ENCODE data around the gene MT1F.
A peak's percentile ranks its signal among the peaks of the same experiment; 100 is the strongest.
"Not testable (repeated sequence)": the region's sequence is repeated elsewhere in the genome, so short reads cannot be mapped to it uniquely, and the experiment has no call there.

Gene MT1F

DNA sequence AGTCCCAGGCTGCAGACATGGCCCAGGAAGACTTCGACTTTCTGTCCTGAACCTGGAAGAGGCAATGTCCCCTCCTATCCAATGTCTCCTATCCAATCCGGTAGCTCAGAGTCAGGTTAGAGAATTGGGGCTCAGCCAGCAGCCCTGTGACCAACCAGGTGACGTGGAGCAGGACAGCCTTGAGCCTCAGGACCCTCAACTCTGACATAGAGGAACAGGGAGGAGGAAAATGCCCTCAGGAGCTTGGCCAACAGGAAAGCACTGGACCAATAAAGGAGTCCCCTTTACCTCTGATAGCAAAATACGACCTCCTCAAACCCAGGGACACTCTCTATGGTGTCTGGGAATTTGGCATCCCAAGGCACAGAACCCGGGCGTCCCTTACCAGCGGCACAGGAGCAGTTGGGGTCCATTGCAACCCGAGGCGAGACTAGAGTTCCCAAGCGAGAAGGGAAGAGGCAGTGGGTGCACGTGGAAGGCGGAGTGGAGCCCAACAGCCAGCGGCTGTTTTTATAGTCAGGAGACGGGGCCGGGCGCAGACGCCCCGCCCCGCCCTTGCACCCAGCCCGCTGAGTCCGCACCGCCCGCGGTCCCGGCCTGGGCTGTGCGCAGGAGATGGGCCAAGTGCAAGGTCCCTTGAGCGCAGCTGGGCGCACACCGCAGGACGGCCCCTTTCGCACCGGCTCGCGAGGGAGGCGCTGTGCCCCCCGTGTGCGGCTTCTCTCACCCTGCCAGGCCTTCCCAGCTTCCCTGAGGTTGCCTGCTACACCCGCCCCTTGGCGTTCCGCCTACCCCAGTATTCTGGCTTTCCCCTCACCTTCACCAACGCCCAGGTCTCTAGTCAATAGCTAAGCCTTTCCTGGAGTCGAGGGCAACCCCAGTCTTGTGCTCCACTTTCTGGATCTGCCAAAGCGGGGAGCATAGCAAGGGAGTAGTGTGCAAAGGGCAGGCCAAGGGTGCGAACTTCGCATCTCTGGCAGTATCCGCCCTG, 10.1 kb downstream of the MT1F start, which contains the start of gene MT1G:
TSS of gene MT1G (minus strand) at position 485 of the 991 bp plus-strand sequence. CDS start at position 413, 72 bp downstream.
- Mint-ChIP-seq H3K9me3 (no peaks in the 10 kb centered on the region), H3K4me3 (peak within 1 kb of the TSS; percentile 14 to 62), H3K4me1 (peaks cover 10 to 24% of the 10 kb centered on the region in 2 donors), H3K27me3 (peaks cover 84 to 85% of the 10 kb centered on the region in 2 donors), H3K36me3 (no peaks in the 10 kb centered on the region), H3K27ac (no peak within 1 kb of the TSS)
- DNase-seq (no peak), ATAC-seq (replicated peaks) (peak; percentile 53 to 56)

DNA sequence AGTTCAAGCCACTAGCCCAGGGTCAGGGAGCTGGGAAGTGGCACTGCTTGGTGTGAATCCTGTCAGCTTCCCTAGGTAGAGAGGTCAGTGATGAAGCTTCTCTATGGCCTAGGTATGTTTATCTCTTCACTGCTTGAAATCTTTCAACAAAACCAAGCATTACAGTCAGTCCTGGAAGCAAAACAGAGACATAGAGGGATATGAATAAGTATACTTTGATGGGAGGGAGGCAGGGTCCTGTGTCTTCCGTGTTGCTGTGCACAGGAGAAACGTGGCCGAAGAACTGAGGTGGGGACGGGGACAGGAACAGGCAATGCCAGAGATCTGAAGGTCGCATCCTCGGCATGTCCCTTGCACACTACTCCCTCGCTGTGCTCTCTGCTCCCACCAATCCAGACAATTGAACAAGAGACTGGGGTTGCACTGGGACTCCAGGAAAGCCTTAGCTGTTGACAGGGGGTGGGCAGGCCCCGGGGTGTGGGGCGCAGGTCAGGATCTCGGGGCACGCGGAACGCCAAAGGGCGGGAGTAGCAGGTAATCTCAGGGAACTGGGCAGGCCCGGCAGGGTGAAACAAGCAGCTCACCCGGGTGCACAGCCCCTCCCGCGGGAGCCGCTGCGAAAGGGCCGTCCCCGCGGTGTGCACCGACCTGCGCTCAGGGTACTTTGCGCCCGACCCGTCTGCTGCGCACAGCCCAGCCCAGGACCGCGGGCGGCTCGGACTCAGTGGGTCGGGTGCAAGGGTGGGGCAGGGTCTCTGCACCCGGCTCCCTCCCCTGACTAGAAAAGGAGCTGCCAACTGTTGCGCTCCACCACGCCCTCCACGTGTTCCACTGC, 11.5 kb downstream of the MT1F start, which contains the start of gene MT1H:
TSS of gene MT1H (plus strand) at position 810 of the 835 bp plus-strand sequence. CDS start 71 bp downstream, outside the sequence.
- H3K9me3 Mint-ChIP-seq: no peaks in the 10 kb centered on the region
- no peaks in the 10 kb centered on the region for H3K36me3 Mint-ChIP-seq
- H3K27ac Mint-ChIP-seq: no peak within 1 kb of the TSS
- ATAC-seq (replicated peaks) (peak in 1 of 2 donors; percentile 45), DNase-seq (no peak)
- peaks cover 7 to 18% of the 10 kb centered on the region in 2 donors for H3K4me1 Mint-ChIP-seq
- peaks cover 84 to 90% of the 10 kb centered on the region in 2 donors for H3K27me3 Mint-ChIP-seq
- H3K4me3 Mint-ChIP-seq: peak within 1 kb of the TSS in 1 of 2 donors; percentile 55

DNA sequence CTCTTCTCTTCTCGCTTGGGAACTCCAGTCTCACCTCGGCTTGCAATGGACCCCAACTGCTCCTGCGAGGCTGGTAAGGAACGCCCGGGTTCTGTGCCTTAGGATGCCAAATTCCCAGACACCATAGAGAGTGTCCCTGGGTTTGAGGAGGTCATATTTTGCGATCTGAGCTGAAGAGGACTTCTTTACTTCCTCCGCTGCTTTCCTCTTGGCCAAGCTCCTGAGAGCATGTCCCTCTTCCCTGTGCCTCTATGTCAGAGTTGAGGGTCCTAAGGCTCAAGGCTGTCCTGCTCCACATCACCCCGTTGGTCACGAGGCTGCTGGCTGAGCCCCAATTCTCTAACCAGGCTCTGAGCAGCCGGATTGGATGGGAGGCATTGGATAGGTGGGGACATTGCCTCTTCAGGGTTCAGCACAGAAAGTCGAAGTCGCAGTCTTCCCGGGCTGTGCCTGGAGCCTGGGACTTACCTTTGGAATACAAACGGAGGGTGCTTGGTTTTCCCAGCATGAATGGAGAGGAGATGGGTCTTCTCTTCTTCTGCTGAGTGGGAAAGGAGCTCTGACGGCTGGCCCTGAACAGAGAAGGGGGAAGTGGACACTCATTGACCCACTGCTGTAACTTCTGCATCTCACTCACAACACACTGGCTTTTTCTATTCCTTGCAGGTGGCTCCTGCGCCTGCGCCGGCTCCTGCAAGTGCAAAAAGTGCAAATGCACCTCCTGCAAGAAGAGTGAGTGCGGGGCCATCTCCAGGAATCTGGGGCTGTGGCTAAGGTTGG, 12.3 kb downstream of the MT1F start:
- H3K4me3 Mint-ChIP-seq: peak overlapping the region in 1 of 2 donors; percentile 55
- no peak overlapping the region for H3K27ac Mint-ChIP-seq
- peaks cover 8 to 18% of the 10 kb centered on the region in 2 donors for H3K4me1 Mint-ChIP-seq
- peaks cover 82 to 90% of the 10 kb centered on the region in 2 donors for H3K27me3 Mint-ChIP-seq
- no peaks in the 10 kb centered on the region for H3K9me3 Mint-ChIP-seq
- ATAC-seq (replicated peaks): no peak
- no peaks in the 10 kb centered on the region for H3K36me3 Mint-ChIP-seq
- DNase-seq: no peak

DNA sequence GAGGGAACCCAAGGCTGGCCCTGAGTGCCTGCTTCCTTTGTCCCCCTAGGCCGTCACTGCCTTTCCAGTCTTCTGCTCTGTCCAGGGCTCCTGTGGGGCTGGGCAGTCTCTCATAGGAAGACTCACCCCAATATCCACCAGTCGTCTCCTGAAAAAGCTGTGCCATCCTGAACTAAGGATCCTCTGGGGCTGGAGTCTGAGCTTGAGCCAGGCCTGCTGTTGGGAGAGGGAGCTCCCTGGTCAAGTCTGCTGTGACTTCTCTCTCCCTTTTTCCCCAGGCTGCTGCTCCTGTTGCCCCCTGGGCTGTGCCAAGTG, 12.8 kb downstream of the MT1F start:
- Mint-ChIP-seq H3K9me3 (no peaks in the 10 kb centered on the region), H3K36me3 (no peaks in the 10 kb centered on the region), H3K4me3 (no peak overlapping the region)

DNA sequence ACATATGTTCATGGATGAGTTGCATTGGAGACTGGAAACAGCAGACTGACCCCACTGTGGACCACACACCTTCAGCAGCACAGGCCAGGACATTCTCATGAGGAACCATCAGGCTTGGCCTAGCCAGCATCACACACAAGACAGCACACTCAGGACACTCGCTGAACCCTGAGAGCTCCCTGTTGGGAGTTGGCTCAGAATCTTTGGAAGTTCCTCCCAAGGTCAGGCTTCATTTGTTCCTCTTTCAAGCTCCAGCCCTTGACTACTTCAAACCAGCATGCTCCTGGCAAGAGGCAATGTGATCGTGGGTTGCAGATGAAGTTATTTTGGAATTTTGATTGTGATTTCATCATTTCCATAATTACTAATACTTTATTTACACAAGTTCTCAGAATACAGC, 13.9 kb downstream of the MT1F start:
- not testable (repeated sequence) for ATAC-seq (replicated peaks); H3K36me3 Mint-ChIP-seq; DNase-seq; H3K4me3 Mint-ChIP-seq; H3K9me3 Mint-ChIP-seq; H3K27ac Mint-ChIP-seq
- Mint-ChIP-seq H3K27me3 (peaks cover 86 to 94% of the 10 kb centered on the region in 2 donors), H3K4me1 (peaks cover 13 to 33% of the 10 kb centered on the region in 2 donors)

More for the DNA sequence above, 12.8 kb downstream of the MT1F start:
- Mint-ChIP-seq H3K27me3 (peaks cover 82 to 90% of the 10 kb centered on the region in 2 donors), H3K4me1 (peaks cover 11 to 23% of the 10 kb centered on the region in 2 donors), H3K27ac (no peak overlapping the region)
- ATAC-seq (replicated peaks) (no peak), DNase-seq (no peak)

DNA sequence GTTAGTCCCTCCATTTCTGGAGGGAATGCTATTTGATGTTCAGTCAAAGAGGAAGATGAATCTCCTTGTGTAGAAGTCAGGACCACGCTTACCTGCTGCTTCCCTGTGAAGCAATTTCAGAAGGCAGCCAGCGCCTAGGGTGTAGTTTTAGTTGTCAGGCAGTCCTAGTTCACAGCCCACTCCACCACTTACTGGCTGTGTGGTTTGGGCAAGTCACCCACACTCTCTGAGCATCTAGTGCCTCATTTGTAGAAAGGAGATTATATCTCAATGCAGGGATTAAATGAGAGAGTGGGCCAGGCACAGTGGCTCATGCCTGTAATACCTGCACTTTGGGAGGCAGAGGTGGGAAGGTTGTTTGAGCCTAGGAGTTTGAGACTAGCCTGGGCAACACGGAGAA, 14.4 kb downstream of the MT1F start:
- not testable (repeated sequence) for H3K9me3 Mint-ChIP-seq; DNase-seq; H3K27ac Mint-ChIP-seq; H3K4me3 Mint-ChIP-seq; H3K36me3 Mint-ChIP-seq; ATAC-seq (replicated peaks)
- Mint-ChIP-seq H3K27me3 (peaks cover 85 to 97% of the 10 kb centered on the region in 2 donors), H3K4me1 (peaks cover 13 to 33% of the 10 kb centered on the region in 2 donors)

GRCh38 chr16:56672761-56673536, 15.2 kb downstream of the MT1F start:
- no peak for DNase-seq

GRCh38 chr16:56673921-56674320, 16.2 kb downstream of the MT1F start:
- Mint-ChIP-seq H3K36me3 (no peaks in the 10 kb centered on the region), H3K4me1 (peaks cover 10 to 26% of the 10 kb centered on the region in 2 donors), H3K27me3 (peaks cover 76 to 88% of the 10 kb centered on the region in 2 donors), H3K27ac (no peak overlapping the region), H3K4me3 (no peak overlapping the region), H3K9me3 (no peaks in the 10 kb centered on the region)
- peak; percentile 59 to 66 for ATAC-seq (replicated peaks)
- DNase-seq: no peak

More at GRCh38 chr16:56672761-56673536, 15.2 kb downstream of the MT1F start:
- Mint-ChIP-seq H3K9me3 (no peaks in the 10 kb centered on the region), H3K27me3 (peaks cover 81 to 98% of the 10 kb centered on the region in 2 donors), H3K27ac (no peak overlapping the region), H3K4me3 (no peak overlapping the region), H3K36me3 (no peaks in the 10 kb centered on the region), H3K4me1 (peaks cover 13 to 33% of the 10 kb centered on the region in 2 donors)
- no peak for ATAC-seq (replicated peaks)

- H3K27ac Mint-ChIP-seq: peak overlapping the region; percentile 21
- DNase-seq; ATAC-seq (replicated peaks); H3K36me3 Mint-ChIP-seq; H3K9me3 Mint-ChIP-seq; H3K4me3 Mint-ChIP-seq: not testable (repeated sequence)
- H3K4me1 Mint-ChIP-seq: peaks cover 10 to 20% of the 10 kb centered on the region in 2 donors
- peaks cover 69 to 81% of the 10 kb centered on the region in 2 donors for H3K27me3 Mint-ChIP-seq
Measured at GRCh38 chr16:56674570-56674969, 16.8 kb downstream of the MT1F start.

DNA sequence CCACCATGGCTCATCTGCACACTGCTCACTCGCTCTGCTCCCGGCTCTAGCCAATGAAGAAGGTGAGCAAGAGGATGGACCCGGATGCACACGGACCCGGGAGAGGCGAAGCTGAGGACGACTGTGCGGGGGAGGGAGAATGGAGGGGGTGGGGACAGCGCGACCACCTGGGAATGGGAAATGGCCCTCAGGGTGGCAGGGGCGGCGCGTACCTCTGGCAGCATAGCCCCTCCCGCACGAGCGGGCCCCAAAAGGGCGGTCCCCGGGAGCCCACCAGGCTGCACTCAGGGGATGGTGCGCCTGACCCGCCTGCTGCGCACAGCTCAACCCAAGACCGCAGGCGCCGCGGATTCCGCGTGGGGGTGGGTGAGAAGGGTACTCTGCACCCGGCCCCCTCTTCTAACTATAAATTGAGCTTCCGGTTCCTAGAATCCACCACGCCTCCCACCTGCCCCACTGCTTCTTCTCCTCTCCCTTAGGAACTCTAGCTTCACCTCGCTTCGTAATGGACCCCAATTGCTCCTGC, 18.0 kb downstream of the MT1F start:
- Mint-ChIP-seq H3K27me3 (peaks cover 57 to 70% of the 10 kb centered on the region in 2 donors), H3K9me3 (no peaks in the 10 kb centered on the region), H3K4me3 (peak overlapping the region; percentile 56 to 71), H3K4me1 (peaks cover 7 to 15% of the 10 kb centered on the region in 2 donors), H3K36me3 (no peaks in the 10 kb centered on the region), H3K27ac (no peak overlapping the region)
- peak; percentile 32 to 50 for ATAC-seq (replicated peaks)
- no peak for DNase-seq

- DNase-seq: no peak
- Mint-ChIP-seq H3K4me1 (peaks cover 13 to 18% of the 10 kb centered on the region in 2 donors), H3K4me3 (no peak overlapping the region), H3K27me3 (peaks cover 45 to 54% of the 10 kb centered on the region in 2 donors), H3K27ac (no peak overlapping the region), H3K9me3 (no peaks in the 10 kb centered on the region), H3K36me3 (no peaks in the 10 kb centered on the region)
- no peak for ATAC-seq (replicated peaks)
Measured at GRCh38 chr16:56677474-56677873, 19.7 kb downstream of the MT1F start.

GRCh38 chr16:56679078-56679730, 21.4 kb downstream of the MT1F start:
- no peak for ATAC-seq (replicated peaks)
- Mint-ChIP-seq H3K27ac (no peak overlapping the region), H3K27me3 (peaks cover 37% of the 10 kb centered on the region in 2 donors)

More at GRCh38 chr16:56679078-56679730, 21.4 kb downstream of the MT1F start:
- H3K4me1 Mint-ChIP-seq: peaks cover 17 to 30% of the 10 kb centered on the region in 2 donors
- no peak overlapping the region for H3K4me3 Mint-ChIP-seq
- DNase-seq: no peak
- H3K9me3 Mint-ChIP-seq: no peaks in the 10 kb centered on the region
- H3K36me3 Mint-ChIP-seq: peaks cover 2% of the 10 kb centered on the region in 2 donors
